ENCODE data around the gene PANX2.

PANX2 gene

DNA sequence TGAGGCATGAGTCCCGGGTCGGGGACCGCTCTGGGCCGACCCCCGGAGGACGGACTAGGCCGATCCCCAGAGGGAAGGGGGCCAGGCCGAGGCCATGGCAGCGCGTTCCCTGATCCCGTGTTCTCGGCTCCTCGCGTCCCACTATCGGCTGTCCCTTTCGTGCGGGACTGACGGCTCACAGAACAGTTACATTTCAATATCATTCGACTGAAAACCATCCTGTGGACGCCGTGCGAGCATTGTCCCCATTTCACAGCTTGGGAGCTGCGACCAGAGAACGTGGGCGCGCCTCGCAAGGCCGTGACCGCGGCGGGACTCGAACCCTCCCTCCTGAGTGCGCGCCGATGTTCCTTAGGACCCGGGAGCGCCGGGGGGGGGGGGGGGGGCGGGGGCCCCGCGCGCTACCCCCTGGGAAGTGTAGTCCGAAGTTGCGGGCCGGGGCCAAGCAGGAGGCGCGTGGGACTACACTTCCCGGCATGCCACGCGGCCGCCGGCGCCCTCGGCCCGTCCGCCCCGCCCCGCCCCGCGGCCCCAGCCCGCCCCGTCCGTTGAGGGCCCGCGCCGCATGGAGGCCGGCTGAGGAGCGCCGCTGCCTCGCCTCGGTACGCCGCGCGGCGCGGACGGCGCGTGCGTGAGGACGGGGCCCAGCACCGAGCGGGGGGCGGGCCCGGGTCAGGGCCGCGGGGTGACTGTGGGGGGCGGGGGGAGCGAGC, 15.0 kb downstream of the PANX2 start, which contains the start of gene TRABD:
TSS of gene TRABD (plus strand) at position 539 of the 713 bp plus-strand sequence. CDS start 7,148 bp downstream, outside the sequence.
- DNase-seq: peak; percentile 31

DNA sequence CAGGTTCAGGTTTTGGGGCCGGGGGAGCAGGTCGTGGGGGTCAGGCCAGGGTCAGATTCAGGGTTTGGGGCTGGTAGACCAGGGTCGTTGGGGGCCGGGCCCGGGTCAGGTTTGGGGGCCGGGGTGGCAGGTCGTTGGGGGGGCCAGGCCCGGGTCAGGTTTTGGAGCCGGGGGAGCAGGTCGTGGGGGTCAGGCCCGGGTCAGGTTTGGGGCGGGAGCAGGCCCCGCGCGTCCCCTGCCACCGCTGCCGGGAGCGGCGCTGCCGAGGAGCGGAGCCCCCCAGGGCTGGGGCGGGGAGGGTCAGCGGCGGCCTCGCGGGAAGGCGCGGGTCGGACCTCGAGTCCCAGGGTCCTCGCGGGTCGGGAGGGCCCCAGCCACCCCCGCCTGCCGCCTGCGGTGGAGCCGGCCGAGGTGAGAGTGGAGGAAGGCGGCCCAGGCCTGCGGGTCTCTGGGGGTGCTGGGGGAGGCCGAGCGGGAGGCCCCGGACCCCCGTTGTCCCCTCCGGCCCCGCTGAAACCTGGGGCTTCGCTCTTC, 15.7 kb downstream of the PANX2 start:
- no peak for DNase-seq

GRCh38 chr22:50186761-50187523, 16.4 kb downstream of the PANX2 start:
- DNase-seq: no peak

DNA sequence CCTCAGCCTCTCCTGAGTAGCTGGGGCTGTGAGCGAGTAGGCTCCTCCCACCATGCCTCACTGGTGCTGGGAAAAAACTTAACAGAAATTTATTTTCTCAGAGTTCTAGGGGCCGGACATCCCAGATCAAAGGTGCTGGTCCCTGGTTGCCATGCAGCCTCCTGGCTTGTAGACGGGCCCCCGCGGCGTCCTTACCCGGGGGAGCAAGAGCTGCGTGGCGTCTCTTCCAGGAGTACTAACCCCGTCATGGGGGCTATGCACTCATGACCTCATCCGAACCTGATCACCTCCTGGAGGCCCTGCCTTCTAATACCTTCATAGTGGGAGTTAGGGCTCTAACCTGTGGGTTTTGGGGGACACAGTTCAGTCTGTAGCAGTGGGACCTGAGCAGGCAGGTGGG, 17.8 kb downstream of the PANX2 start:
- DNase-seq: no peak

DNA sequence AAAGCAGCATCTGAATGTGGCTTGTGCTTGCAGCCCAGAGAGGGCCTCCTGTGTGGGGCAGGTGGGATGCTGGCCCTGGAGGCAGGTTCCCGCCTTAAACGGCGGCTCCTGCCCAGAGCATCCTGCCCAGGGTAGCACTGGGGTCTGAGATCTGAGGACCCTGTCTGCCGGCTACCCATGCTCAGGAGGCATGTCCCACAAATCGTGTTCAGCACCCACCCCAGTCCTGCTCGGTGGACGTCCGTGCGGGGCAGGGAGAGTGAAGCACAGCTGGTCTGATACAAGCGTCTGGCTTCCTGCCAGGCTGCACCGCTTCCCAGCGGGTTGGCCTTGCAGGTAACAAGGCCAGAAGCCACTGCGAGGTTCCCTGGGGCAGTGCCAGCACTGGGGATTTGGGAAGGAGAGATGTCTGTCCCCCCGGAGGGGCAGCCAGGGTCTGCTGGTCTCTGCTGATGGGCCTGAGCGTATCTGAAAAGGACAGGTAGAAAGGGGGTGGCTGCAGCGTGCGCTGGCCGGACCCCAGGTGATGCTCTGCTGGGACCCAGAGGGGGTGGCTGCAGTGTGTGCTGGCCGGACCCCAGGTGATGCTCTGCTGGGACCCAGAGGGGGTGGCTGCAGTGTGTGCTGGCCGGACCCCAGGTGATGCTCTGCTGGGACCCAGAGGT, 18.8 kb downstream of the PANX2 start:
- no peak for DNase-seq

DNA sequence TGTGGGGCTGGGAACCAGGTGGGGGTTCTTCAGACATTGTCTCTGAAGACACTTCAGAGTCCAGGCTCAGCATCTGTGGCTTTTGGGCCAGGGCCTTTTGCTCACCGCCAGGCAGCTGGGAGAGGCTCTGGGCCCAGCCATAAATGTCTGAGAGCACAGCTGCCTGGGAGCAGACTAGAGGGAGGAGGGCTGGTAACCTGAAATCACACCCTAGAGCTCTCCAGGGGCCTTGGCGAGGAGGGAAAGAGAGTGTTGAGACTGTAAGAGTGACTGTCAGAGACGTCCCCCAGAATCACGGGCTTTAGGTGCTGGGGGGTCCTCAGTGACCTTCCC, 19.3 kb downstream of the PANX2 start:
- DNase-seq: no peak

DNA sequence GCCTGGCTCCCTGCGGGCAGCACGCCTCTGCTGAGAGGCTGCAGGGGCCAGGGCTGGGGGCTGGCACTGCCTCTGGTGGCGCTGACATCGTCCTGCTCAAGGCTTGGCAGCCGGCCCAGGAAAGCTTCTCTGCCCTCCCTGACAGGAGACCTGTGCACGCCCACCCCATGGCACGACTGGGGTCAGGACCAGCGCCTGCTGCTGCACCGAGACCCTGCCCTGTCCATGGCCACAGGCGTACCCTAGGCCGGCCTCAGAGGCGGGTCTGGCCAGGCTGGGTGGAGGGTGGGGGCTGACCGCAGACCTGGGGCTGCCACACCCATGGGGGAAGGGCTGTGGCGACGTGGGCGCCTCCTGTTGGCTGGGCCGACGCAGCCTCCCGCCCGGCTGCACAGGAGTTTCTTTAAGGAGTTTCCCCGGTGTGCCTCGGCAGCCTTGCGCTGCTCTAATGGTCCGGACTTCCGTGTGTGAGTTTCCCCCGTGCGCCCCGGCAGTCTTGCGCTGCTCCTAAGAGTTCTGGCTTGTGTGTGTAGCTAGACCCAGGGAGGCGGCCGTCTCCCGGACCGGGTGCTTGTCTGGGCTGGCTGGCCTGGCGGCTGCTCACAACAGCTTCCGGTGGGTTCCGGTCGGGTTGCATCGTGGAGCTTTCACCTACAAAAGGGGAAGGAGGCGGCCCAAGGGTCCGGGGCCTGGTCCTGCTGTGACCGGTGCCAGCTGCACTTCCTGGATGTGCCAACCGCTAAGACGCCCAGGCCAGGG, 19.8 kb downstream of the PANX2 start:
- DNase-seq: no peak

GRCh38 chr22:50190941-50191741, 20.6 kb downstream of the PANX2 start:
- no peak for DNase-seq

GRCh38 chr22:50192436-50193204, 22.1 kb downstream of the PANX2 start:
- no peak for DNase-seq

DNA sequence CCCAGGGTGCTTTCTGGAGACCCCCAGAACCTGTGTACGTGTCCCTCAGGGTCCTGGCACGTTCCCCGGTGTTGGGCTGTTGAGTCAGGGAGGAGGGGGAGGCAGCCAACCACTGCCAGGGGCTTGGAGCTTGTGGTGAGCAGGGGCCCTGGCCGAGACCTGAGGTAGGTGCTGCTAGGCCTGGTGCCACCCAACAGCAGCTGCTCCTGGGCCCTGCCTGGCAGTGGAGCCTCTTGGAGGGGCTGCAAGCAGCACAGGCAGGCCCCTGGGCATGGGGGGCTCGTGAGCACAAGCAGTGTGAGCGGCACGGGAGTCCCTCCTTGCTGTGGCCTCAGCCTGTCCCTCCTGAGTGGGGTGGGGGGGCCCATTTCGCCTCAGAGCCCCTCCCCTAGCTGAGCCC, 23.1 kb downstream of the PANX2 start:
- DNase-seq: no peak

DNA sequence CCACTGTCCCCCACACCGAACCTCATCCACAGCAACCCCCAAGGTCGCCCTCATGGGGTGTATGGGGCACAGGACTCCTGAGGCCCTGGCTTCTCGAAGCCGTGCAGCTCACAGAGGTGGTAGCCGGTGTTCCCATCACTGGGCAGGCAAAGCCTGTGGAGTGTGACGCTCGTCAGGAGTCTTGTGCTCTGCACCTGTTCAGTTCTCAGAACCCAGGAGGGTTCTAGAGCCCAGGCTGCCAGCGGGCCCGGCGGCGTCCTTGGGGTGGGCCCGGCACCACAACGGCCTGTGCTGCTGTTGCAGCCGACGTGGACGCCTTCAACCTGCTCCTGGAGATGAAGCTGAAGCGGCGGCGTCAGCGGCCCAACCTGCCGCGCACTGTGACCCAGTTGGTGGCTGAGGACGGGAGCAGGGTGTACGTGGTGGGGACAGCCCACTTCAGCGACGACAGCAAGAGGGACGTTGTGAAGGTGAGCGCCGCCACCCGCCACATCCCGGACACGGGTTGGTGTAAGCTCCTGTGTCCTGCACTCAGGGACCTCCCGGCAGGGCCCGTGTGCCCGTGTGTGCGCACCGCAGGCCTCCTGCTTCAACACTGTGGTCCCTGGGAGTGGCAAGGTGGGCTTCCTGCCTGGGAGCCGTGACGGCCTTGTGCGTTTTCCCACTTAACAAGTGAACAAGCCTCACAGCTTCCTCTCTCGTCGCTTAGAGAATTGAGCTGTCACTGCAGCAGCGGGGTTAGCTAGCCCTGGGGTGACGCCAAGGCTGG, 23.7 kb downstream of the PANX2 start:
- DNase-seq: no peak

DNA sequence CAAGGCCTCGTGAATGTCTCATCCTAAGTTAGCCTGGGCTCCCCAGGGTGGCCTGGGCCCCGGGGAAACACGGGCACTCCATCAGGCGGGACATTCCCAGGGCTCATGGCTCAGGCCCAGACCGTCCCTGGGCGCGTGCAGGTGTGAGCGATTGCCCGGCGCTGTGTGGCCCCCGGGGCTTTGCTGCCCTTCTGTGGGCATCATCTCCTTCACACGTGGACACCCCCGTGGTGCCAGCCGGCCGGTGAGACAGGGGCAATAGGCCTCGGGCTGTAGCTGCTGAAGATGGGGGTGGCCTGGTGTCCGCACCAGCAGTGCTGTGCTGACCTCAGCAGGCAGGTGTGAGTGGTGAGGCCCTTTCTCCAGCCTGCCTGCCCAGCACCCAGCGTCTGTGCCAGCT, 25.7 kb downstream of the PANX2 start:
- no peak for DNase-seq

DNA sequence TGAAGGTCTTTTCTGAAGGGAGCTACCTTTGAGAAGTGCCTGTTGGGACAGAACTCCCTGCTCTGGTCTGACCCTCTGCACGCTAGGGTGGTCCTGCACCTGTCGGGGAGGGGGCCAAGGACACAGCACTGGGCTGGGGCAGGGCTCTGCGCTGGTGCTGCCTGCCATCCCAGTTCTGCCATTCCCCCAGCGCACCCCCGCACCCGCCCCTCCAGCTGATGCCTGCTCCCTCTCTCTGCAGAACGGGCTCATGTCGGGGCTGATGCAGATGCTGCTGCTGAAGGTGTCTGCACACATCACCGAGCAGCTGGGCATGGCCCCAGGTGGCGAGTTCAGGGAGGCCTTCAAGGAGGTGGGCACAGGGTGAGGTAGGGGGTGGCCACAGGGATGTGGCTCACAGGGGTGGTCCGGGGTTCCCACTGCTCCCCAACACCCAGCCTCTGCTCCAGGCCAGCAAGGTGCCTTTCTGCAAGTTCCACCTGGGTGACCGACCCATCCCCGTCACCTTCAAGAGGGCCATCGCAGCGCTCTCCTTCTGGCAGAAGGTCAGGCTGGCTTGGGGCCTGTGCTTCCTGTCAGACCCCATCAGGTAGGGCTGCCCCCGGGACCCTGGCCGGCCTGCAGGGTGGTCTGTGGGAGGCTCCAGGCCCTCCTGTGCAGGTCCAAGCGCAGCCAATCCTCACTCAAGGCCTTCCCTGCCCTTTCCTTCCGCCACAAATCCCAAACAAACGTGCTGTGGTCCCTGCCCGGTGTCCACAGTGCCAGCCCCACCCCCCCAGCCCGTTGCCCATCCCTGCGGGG, 26.7 kb downstream of the PANX2 start:
- no peak for DNase-seq

- no peak for DNase-seq
Measured at GRCh38 chr22:50197856-50198623, 27.5 kb downstream of the PANX2 start.

DNA sequence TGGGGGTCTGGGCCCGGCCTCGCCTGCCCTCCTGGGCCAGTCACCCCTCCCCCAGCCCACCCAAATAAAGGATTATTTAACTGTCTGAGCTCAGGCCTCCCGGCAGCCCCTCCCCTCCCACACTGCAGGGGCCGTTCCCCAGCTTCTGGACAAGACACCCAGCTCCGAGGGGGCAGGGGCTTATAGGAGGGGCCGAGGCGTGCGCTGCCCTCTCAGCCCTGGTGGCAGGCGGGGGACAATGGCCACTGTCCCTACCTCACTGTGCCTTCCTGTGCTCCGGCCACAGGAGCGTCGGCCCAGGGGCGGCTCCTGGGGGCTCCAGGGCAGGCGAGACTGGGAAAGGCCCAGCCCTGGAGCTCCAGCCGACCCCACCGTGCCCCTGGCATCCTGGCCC, 28.1 kb downstream of the PANX2 start:
- no peak for DNase-seq

GRCh38 chr22:50199251-50199721, 28.8 kb downstream of the PANX2 start:
- no peak for DNase-seq

DNA sequence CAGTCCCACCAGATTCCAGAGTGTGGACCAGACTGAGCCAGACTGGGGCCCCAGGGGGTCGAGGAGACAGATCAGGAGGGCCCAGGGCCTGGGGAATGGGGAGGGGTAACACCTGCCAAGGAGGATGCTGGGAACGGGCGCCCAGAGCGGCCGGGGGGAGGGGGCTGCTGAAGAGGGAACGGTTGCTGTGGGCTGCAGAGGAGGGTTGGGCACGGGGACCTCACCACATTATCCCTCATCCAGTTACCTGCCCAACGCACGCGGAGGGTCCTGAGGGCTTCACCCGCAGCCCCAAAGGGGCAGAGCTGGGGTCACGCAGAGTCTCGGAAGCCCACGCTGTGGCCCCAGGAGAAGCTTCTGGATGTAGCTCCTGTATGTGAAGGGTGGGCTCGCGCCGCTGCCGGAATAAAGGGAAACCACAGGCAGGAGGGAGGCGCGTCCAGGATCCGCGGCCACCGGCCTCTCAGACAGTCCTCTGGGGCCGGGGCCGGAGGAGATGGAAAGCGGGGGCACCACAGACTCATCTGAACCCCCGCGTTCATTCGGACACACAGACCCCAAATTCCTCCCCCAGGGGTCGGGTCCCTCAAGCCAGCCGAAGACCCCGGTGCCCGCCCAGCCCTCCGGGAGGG, 29.4 kb downstream of the PANX2 start:
- no peak for DNase-seq
